ENCODE measurements around the gene CDK12.
"Not testable (repeated sequence)": the region's sequence is repeated elsewhere in the genome, so short reads cannot be mapped to it uniquely, and the experiment has no call there.

The CDK12 gene

DNA sequence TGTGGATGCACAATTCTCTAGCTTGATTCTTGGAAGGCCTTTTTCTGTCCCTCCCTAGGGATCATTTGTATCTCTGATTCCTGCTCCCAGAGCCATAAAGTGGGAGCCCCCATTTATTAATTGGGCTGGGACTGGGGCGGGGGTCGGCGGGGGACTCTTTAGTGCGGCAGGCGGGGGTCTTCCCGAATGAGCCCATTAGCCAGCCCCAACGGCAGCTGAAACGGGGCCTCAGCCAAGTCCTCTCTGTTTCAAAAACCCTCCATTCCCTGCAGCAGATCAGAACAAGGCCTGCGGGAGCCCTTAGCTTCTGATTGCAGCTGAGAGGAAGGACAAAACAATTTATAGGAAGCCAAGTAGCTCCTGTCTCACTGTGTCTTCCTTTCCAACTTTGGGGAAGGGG, 79.3 kb downstream of the CDK12 start:
- H3K36me3 ChIP-seq (ENCODE audit: control insufficient read depth, insufficient read depth, low read length), result no peaks in the 10 kb centered on the region
- H3K27me3 ChIP-seq (ENCODE audit: control insufficient read depth, insufficient read depth, low read length), result no peaks in the 10 kb centered on the region
- no peak overlapping the region for H3K9ac ChIP-seq (ENCODE audit: low read length)
- H3K4me1 ChIP-seq (ENCODE audit: control insufficient read depth, insufficient read depth, low read length), result no peaks in the 10 kb centered on the region
- H3K27ac ChIP-seq (ENCODE audit: low read depth, low read length), result no peak overlapping the region
- no peak overlapping the region for H3K4me3 ChIP-seq (ENCODE audit: low read length)

- Histone ChIP-seq H3K9ac (ENCODE audit: low read length) (no peak overlapping the region), H3K4me3 (ENCODE audit: low read length) (no peak overlapping the region), H3K27ac (ENCODE audit: low read depth, low read length) (no peak overlapping the region), H3K27me3 (ENCODE audit: control insufficient read depth, insufficient read depth, low read length) (no peaks in the 10 kb centered on the region), H3K4me1 (ENCODE audit: control insufficient read depth, insufficient read depth, low read length) (no peaks in the 10 kb centered on the region), H3K36me3 (ENCODE audit: control insufficient read depth, insufficient read depth, low read length) (peaks cover 2% of the 10 kb centered on the region)
Measured at GRCh38 chr17:39541652-39542051, 80.4 kb downstream of the CDK12 start.

DNA sequence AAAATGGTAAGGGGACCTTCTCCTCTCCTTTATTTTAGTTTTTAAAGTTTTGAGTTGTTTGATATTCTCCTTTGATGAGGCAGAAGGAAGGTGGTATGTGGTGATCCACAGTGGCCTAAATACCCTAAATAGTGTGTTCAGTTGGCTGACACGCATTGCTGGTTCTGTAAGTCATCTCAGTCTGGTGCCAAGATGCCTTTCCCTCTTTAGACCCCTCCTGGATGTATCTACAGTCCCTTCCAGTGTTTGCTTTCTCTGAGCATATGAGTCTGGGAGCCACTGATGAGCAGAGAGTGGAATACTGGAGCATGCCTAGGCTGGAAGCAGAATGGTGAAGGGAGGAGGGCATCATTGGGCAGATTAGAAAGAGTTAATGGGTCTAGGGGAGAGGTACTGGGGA, 81.9 kb downstream of the CDK12 start:
- peaks cover 4% of the 10 kb centered on the region for H3K36me3 ChIP-seq (ENCODE audit: control insufficient read depth, insufficient read depth, low read length)
- no peak overlapping the region for H3K9ac ChIP-seq (ENCODE audit: low read length)
- H3K4me3 ChIP-seq (ENCODE audit: low read length), result no peak overlapping the region
- peaks cover 1% of the 10 kb centered on the region for H3K4me1 ChIP-seq (ENCODE audit: control insufficient read depth, insufficient read depth, low read length)
- no peak overlapping the region for H3K27ac ChIP-seq (ENCODE audit: low read depth, low read length)
- no peaks in the 10 kb centered on the region for H3K27me3 ChIP-seq (ENCODE audit: control insufficient read depth, insufficient read depth, low read length)

DNA sequence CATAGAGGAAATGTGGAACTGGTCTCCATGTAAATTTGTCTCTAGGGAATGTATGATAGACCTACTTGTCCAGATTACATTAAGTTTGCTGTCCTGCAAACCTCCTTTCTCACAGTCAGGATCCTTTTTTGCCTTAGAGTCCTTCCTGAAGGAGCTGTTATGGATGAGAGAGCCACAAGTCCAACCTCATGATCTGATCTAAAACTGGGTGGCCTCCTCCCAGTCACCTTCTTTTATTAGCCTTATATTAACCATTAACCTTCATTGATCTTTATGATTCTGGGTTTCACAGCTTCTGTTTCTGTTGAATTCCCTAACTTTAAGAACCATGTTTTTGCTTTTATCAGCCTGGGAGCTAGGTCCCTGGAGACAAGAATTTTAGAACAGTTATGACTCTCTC, 82.4 kb downstream of the CDK12 start:
- Histone ChIP-seq H3K4me1 (ENCODE audit: control insufficient read depth, insufficient read depth, low read length) (peaks cover 6% of the 10 kb centered on the region), H3K27ac (ENCODE audit: low read depth, low read length) (no peak overlapping the region), H3K27me3 (ENCODE audit: control insufficient read depth, insufficient read depth, low read length) (no peaks in the 10 kb centered on the region), H3K36me3 (ENCODE audit: control insufficient read depth, insufficient read depth, low read length) (peaks cover 4% of the 10 kb centered on the region), H3K9ac (ENCODE audit: low read length) (no peak overlapping the region), H3K4me3 (ENCODE audit: low read length) (no peak overlapping the region)

DNA sequence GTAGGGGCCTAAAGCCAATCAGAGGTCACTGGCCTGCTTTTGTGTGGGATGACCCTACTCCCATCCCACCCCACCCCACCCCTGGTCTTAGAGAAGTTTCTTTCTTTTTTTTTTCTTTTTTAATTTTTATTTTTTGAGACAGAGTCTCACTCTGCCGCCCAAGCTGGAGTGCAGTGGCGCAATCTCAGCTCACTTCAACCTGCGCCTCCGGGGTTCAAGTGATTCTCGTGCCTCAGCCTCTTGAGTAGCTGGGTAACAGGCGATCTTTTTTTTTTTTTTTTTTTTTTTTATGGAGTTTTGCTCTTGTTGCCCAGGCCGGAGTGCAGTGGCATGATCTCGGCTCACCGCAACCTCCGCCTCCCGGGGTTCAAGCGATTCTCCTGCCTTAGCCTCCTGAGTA, 83.1 kb downstream of the CDK12 start:
- not testable (repeated sequence) for H3K36me3 ChIP-seq (ENCODE audit: control insufficient read depth, insufficient read depth, low read length); H3K4me1 ChIP-seq (ENCODE audit: control insufficient read depth, insufficient read depth, low read length)

GRCh38 chr17:39547713-39548478, 86.6 kb downstream of the CDK12 start:
- Histone ChIP-seq H3K27me3 (ENCODE audit: control insufficient read depth, insufficient read depth, low read length) (no peaks in the 10 kb centered on the region), H3K27ac (ENCODE audit: low read depth, low read length) (no peak overlapping the region), H3K4me1 (ENCODE audit: control insufficient read depth, insufficient read depth, low read length) (peaks cover 7% of the 10 kb centered on the region), H3K4me3 (ENCODE audit: low read length) (no peak overlapping the region), H3K36me3 (ENCODE audit: control insufficient read depth, insufficient read depth, low read length) (peaks cover 8% of the 10 kb centered on the region), H3K9ac (ENCODE audit: low read length) (no peak overlapping the region)

More for the DNA sequence above, 83.1 kb downstream of the CDK12 start:
- H3K9ac ChIP-seq (ENCODE audit: low read length); H3K27ac ChIP-seq (ENCODE audit: low read depth, low read length); H3K27me3 ChIP-seq (ENCODE audit: control insufficient read depth, insufficient read depth, low read length); H3K4me3 ChIP-seq (ENCODE audit: low read length): not testable (repeated sequence)

GRCh38 chr17:39548494-39549225, 87.4 kb downstream of the CDK12 start:
- no peak overlapping the region for H3K27ac ChIP-seq (ENCODE audit: low read depth, low read length)
- peaks cover 12% of the 10 kb centered on the region for H3K36me3 ChIP-seq (ENCODE audit: control insufficient read depth, insufficient read depth, low read length)

GRCh38 chr17:39549747-39550573, 88.7 kb downstream of the CDK12 start:
- peaks cover 12% of the 10 kb centered on the region for H3K36me3 ChIP-seq (ENCODE audit: control insufficient read depth, insufficient read depth, low read length)

More at GRCh38 chr17:39548494-39549225, 87.4 kb downstream of the CDK12 start:
- Histone ChIP-seq H3K4me3 (ENCODE audit: low read length) (no peak overlapping the region), H3K9ac (ENCODE audit: low read length) (no peak overlapping the region), H3K4me1 (ENCODE audit: control insufficient read depth, insufficient read depth, low read length) (peaks cover 7% of the 10 kb centered on the region), H3K27me3 (ENCODE audit: control insufficient read depth, insufficient read depth, low read length) (no peaks in the 10 kb centered on the region)

DNA sequence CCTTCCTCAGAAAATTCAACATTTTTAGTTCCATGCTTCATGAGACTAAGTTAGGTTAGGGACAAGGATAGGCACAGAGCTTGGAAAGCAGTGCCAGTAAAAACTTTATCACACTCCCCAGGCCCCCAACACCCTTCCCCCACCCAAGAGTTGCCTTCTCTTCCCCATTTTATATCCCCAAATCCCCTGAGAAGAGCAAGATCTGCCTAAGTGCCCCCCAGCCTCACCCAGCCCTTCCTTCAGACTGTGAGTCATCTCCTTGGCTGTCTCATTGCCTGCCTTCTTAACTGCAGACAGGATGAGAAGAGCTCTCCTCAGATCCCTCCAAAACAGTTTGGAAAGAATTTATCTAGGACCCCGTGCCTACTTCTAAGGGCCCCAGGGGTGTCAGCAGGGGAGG, 90.6 kb downstream of the CDK12 start:
- Histone ChIP-seq H3K4me1 (ENCODE audit: control insufficient read depth, insufficient read depth, low read length) (peaks cover 7% of the 10 kb centered on the region), H3K4me3 (ENCODE audit: low read length) (no peak overlapping the region), H3K36me3 (ENCODE audit: control insufficient read depth, insufficient read depth, low read length) (peaks cover 8% of the 10 kb centered on the region), H3K9ac (ENCODE audit: low read length) (no peak overlapping the region), H3K27ac (ENCODE audit: low read depth, low read length) (no peak overlapping the region), H3K27me3 (ENCODE audit: control insufficient read depth, insufficient read depth, low read length) (no peaks in the 10 kb centered on the region)

More at GRCh38 chr17:39549747-39550573, 88.7 kb downstream of the CDK12 start:
- no peaks in the 10 kb centered on the region for H3K27me3 ChIP-seq (ENCODE audit: control insufficient read depth, insufficient read depth, low read length)
- no peak overlapping the region for H3K27ac ChIP-seq (ENCODE audit: low read depth, low read length)
- H3K9ac ChIP-seq (ENCODE audit: low read length), result no peak overlapping the region
- peaks cover 7% of the 10 kb centered on the region for H3K4me1 ChIP-seq (ENCODE audit: control insufficient read depth, insufficient read depth, low read length)
- no peak overlapping the region for H3K4me3 ChIP-seq (ENCODE audit: low read length)

GRCh38 chr17:39553341-39553945, 92.2 kb downstream of the CDK12 start:
- H3K9ac ChIP-seq (ENCODE audit: low read length), result no peak overlapping the region
- H3K27ac ChIP-seq (ENCODE audit: low read depth, low read length), result no peak overlapping the region
- H3K36me3 ChIP-seq (ENCODE audit: control insufficient read depth, insufficient read depth, low read length), result peaks cover 8% of the 10 kb centered on the region
- no peaks in the 10 kb centered on the region for H3K27me3 ChIP-seq (ENCODE audit: control insufficient read depth, insufficient read depth, low read length)
- peaks cover 3% of the 10 kb centered on the region for H3K4me1 ChIP-seq (ENCODE audit: control insufficient read depth, insufficient read depth, low read length)
- no peak overlapping the region for H3K4me3 ChIP-seq (ENCODE audit: low read length)

DNA sequence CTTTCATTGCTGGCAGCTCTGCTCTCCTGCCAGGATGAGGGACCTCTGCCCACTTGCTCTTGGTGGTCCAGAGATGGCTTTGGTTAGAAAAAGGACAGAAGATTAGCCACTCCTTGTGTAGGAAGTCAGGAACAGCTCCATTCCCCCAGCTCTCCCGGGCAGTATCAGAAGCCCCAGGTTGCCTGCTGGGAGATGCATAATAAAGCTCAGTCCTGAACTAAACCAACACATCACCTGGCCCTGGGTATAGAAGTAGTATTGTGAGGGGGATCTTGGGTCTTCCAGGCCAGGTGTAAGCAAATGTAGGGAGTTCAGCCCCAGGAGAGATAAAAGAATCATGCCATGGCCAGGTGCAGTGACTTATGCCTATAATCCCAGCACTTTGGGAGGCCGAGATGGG, 94.1 kb downstream of the CDK12 start:
- Histone ChIP-seq H3K36me3 (ENCODE audit: control insufficient read depth, insufficient read depth, low read length) (peaks cover 6% of the 10 kb centered on the region), H3K4me1 (ENCODE audit: control insufficient read depth, insufficient read depth, low read length) (no peaks in the 10 kb centered on the region), H3K27ac (ENCODE audit: low read depth, low read length) (no peak overlapping the region), H3K4me3 (ENCODE audit: low read length) (no peak overlapping the region), H3K9ac (ENCODE audit: low read length) (no peak overlapping the region), H3K27me3 (ENCODE audit: control insufficient read depth, insufficient read depth, low read length) (no peaks in the 10 kb centered on the region)

DNA sequence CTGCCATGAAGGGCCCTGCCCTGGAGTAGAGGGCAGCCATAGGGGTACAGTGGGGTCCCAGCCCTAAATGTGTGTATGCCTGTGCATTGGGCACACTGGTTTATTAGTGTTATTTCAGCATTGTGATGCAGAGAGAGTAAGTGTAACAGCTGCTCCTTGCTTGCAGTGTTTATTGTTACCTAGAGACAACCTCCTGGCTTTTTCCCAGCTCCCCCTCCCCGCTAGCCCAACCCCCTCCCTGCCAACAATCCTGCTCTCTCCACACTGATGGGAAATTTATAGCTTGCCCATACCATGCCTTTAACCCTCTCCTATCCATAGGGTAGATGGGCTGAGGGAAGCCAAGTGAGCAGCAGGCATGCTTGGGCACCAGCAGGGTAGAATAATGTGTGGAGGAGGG, 95.1 kb downstream of the CDK12 start:
- H3K9ac ChIP-seq (ENCODE audit: low read length), result no peak overlapping the region
- no peak overlapping the region for H3K4me3 ChIP-seq (ENCODE audit: low read length)
- no peaks in the 10 kb centered on the region for H3K27me3 ChIP-seq (ENCODE audit: control insufficient read depth, insufficient read depth, low read length)
- no peak overlapping the region for H3K27ac ChIP-seq (ENCODE audit: low read depth, low read length)
- H3K36me3 ChIP-seq (ENCODE audit: control insufficient read depth, insufficient read depth, low read length), result peaks cover 4% of the 10 kb centered on the region
- H3K4me1 ChIP-seq (ENCODE audit: control insufficient read depth, insufficient read depth, low read length), result no peaks in the 10 kb centered on the region

Data from rectal smooth muscle tissue (tissue), 1 donor.